Right kidney (tissue), 1 donor: Measurements from ENCODE around the gene MTHFSD.

Experiments
- DNase-seq: peaks from one replicate; pipeline ENCODE4 v3.0.0-alpha.2; 2016

Gene MTHFSD

DNA sequence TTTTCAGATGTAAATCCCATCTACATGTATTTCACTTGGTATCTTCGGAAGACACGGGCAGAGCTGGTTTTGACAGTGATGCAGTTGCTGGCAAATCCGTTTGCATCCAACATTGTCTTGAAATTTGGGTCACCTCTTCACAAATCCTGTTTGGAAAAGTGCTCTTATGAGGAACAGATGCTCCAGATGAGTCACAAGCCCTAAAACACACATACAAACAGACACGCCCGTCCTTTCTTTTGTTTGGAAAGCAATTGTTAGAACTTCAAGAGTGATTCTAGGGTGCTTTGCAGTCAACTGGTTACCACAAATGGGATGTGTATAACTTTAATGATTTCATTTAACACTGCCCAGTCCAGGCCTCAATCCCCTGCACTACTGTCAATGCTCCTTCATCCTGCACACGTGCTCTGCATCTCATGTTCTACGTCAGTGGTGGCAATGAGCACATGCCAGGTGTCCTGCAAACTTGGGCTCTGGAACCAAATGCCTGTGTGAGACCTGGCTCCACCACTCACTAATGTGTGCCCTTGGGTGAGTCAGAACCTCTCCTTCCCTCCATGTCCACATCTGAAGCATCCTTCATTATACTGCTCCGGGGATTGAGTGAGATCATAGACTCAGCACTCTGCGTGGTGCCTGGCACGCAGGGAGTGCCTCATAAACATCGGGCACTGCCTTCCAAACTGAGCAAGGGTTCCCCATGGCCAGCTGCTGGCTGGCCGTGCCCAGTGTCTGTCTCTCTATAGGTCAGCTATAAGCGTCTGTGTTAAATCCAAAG, 64.0 kb downstream of the MTHFSD start:
- DNase-seq = no peak

DNA sequence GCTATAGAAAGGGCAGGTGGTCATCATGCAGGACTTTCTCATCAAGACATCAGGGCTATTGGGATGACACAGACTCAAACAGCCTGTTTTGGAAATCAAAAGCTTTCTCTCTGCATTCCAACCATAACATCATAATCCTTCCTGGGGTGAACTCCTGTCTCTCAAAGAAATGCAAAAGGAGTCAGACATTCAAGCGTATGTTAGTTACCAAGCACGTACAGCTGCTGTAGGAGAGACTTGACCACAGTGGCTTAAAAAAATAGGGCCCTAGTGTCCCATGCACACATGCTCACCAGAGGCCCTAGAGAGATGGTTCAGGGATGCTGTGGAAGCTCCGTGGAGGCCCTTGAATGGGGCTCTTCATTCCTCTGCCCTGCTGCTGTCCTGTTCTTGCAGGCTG, 69.3 kb downstream of the MTHFSD start:
- DNase-seq = no peak

DNA sequence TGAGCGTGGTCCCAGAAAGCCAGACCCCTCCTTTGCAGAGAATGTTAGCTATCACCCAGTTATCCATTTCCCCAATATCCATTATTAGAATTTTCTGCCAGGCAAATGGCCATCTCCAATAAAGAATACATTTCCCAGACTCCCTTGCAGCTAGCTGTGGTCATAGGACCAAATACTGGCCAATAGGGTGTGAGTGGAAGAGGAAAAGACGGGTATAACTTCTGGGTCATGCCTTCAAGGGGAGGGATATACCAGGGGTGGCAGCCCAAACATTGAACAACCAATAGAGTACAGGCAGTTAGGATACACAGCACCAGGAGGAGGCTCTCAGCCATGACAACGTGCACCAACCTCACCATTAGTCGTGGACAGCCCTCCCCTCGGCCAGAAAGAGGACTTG, 70.8 kb downstream of the MTHFSD start:
- no peak for DNase-seq

DNA sequence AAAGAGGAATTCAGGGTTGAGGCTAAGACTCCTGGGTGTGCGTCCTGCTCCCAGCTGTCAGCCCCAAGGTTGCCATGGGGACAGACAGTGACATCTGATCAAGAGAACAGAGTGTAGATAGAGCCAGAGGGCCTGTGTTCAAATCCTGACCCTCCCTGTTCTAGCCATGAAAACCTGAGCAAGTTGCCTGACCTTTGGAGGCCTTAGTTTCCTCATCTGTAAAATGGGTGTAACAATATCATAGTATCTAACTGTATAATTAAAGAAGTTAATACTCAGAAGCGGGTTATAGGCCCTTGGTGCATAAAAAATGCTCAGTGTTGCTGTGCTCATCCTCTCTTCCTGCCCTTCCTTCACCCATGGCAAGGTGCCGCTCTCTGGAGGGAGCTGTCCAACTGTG, 73.4 kb downstream of the MTHFSD start:
- no peak for DNase-seq

DNA sequence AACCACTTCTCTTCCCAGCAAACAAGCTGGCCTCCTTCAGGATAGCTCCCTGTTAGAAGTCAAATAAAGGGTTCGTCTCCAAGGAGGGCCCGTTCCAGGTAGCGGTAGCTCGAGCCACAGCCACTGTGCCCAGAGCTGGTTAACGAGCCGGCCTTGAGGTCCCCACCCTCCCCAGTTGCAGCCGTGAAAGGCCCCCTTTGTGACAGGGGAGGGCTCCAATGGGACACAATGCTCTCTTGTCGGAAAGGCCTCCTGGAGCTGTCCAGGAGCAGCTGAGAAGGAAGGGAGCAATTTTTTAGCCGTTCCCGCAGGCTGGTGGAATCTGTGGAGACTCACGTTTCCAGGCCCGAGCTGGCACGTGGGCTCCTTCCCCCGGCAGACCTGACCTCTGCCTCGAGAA, 74.6 kb downstream of the MTHFSD start:
- DNase-seq = no peak
